HG03064 (cell line): Measurements from ENCODE around the gene MTCL1.

Experiments used
- ATAC-seq: cut with Tn5 transposase; IDR thresholded peaks from one replicate; pipeline ENCODE4 v1.9.1; 2021; ENCODE audit warnings: low read depth; ENCODE audit not compliant: unreplicated experiment

Gene MTCL1

GRCh38 chr18:8765783-8766463, 60.6 kb downstream of the MTCL1 start:
- ATAC-seq, result no peak

GRCh38 chr18:8766559-8767293, 61.4 kb downstream of the MTCL1 start:
- ATAC-seq, result no peak

- ATAC-seq, result no peak
Measured at GRCh38 chr18:8767340-8767739, 62.0 kb downstream of the MTCL1 start.

GRCh38 chr18:8769509-8770095, 64.2 kb downstream of the MTCL1 start:
- ATAC-seq, result no peak

GRCh38 chr18:8770657-8771056, 65.3 kb downstream of the MTCL1 start:
- no peak for ATAC-seq

- ATAC-seq, result no peak
Measured at GRCh38 chr18:8771930-8772329, 66.6 kb downstream of the MTCL1 start.

GRCh38 chr18:8773980-8774379, 68.6 kb downstream of the MTCL1 start:
- no peak for ATAC-seq

- no peak for ATAC-seq
Measured at GRCh38 chr18:8776013-8776943, 70.9 kb downstream of the MTCL1 start.

- no peak for ATAC-seq
Measured at GRCh38 chr18:8777846-8778245, 72.5 kb downstream of the MTCL1 start.

- ATAC-seq, result no peak
Measured at GRCh38 chr18:8778386-8778785, 73.0 kb downstream of the MTCL1 start.

GRCh38 chr18:8778824-8779223, 73.5 kb downstream of the MTCL1 start:
- ATAC-seq, result no peak

GRCh38 chr18:8779251-8779650, 73.9 kb downstream of the MTCL1 start:
- no peak for ATAC-seq

- no peak for ATAC-seq
Measured at GRCh38 chr18:8780227-8780626, 74.9 kb downstream of the MTCL1 start.

- no peak for ATAC-seq
Measured at GRCh38 chr18:8781671-8782070, 76.3 kb downstream of the MTCL1 start.

- ATAC-seq, result no peak
Measured at GRCh38 chr18:8783335-8783993, 78.1 kb downstream of the MTCL1 start.

- no peak for ATAC-seq
Measured at GRCh38 chr18:8783994-8784530, 78.7 kb downstream of the MTCL1 start.

GRCh38 chr18:8785261-8785660, 79.9 kb downstream of the MTCL1 start:
- ATAC-seq, result no peak

- no peak for ATAC-seq
Measured at GRCh38 chr18:8785855-8786482, 80.6 kb downstream of the MTCL1 start.
